ENCODE measurements around the gene WNT5A.

WNT5A gene

DNA sequence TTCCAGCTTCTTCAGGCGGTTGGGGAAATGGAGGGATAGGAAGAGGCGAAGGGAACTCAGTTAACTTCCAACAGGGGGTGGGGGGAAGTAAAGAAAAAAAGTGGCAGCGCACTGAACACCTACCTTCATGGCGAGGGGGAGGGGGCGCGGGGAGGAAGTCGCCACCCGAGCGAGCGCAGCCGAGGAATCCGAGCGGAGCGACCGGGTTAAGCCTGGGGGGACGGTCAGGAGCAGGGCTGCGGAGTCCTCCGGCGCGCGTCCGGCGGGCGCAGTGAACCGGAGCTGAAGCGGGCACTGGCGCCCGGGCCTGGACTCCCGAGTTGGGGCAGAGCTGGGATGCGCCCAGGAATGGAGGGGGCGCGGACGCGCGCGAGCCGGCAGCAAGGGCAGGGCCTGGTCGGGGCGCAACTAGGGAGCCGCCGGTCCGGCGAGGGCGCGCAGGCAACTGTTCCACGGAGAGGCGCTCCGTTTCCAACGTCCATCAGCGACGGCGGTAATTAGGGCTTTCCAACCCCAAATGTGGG, at the start of gene WNT5A:
Gene WNT5A, minus strand, starts transcription at position 450 of the 524 bp plus-strand sequence. Its CDS starts 321 bp downstream, at position 129.
- DNase-seq (ENCODE audit: low read depth in 2 of 2): no peak

DNA sequence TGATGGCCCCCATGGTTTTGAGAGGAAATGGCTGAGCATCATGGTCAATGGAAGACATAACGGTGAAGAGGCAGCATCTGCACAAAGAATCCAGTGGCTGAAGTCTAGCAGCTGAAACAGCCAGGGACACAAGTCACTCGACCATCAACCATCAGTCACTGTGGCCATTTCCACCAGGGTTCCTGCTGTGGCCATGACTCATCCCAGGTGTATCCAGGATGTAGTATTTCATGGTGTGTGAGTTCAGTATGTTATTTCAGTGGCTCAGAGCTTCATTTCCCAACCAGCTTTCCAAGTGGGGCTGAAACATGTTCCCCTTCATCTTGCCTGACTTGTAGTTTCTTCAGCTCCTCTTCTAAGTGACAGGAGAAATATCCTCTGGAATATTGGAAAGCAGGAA, 47.8 kb upstream of the WNT5A start:
- no peak for DNase-seq (ENCODE audit: low read depth in 2 of 2)

- DNase-seq (ENCODE audit: low read depth in 2 of 2): no peak
Measured at GRCh38 chr3:55532806-55533205, 45.7 kb upstream of the WNT5A start.

- DNase-seq (ENCODE audit: low read depth in 2 of 2): no peak
Measured at GRCh38 chr3:55531321-55531720, 44.2 kb upstream of the WNT5A start.

DNA sequence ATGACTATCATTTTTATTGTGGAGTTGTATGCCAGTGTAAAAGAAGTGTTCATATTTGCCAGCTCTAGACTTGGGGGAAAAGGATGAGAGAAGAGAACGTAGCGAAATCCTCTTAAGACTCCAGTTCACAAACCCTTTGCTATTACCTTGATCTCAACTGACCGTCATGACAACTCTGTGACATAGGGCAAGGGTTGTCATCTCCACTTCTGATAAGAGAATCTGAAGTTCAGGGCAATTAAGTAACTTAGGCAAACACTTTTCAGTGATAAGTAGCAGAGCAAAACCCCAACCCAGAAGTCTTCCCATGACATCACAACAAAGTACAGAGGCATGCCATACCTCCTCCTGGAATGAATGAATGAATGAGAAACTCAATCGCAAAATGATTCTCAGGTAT, 40.3 kb upstream of the WNT5A start:
- DNase-seq (ENCODE audit: low read depth in 2 of 2): no peak

DNA sequence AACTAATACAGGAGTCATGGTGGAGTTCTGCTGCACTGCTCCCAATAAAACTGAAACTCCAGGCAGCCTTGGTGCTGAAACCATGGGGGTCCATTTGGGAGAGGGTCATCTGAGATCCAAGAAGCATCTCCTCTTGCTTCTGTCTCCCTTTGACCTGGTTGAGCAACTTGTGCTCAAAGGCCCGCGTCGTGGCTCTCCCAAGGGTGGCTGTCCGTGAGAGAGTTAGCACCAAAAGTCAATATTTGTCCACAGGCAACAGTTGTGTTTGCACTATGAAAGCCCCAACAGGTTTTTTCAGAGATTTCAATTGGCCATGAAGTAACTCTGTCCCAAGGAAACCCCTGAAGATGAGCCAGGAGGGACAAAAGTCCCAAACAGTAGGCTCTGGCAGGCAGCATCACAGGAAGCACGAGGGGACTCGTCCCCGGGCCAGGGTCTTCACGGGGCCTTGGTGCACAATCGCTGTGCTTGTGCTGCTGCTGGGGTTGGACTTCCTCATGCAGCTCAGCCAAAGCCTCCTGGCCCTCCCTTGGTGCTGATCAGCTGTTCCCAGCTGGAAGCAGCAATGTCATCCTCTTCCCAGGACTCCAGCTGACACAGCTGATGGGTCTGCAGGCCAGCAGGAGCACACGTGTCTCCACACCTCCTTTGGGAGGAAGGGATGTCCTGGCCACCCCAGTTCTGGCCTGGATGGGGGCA, 39.4 kb upstream of the WNT5A start:
- no peak for DNase-seq (ENCODE audit: low read depth in 2 of 2)

DNA sequence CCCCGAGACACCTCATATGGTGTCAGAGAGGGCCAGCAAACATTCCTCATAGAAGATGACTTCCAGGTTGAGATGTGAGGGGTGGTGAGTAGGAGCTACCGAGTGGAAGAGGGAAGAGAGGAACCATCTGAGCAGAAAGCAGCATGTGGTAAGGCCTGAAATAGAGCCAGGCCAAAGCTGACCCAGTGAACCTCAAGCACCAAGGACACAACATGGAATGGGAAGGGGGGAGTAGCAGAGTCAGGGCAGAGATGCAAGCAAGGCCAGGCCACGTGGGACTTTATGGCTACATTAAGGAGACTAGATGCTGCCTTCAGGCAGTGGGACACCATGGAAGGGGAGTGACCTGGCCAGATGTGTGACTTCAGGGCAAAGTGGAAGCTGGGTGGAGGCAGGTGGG, 38.3 kb upstream of the WNT5A start:
- no peak for DNase-seq (ENCODE audit: low read depth in 2 of 2)

GRCh38 chr3:55524565-55525244, 37.6 kb upstream of the WNT5A start:
- DNase-seq (ENCODE audit: low read depth in 2 of 2): no peak

- no peak for DNase-seq (ENCODE audit: low read depth in 2 of 2)
Measured at GRCh38 chr3:55523471-55523870, 36.4 kb upstream of the WNT5A start.

- DNase-seq (ENCODE audit: low read depth in 2 of 2): no peak
Measured at GRCh38 chr3:55521738-55522421, 34.8 kb upstream of the WNT5A start.

DNA sequence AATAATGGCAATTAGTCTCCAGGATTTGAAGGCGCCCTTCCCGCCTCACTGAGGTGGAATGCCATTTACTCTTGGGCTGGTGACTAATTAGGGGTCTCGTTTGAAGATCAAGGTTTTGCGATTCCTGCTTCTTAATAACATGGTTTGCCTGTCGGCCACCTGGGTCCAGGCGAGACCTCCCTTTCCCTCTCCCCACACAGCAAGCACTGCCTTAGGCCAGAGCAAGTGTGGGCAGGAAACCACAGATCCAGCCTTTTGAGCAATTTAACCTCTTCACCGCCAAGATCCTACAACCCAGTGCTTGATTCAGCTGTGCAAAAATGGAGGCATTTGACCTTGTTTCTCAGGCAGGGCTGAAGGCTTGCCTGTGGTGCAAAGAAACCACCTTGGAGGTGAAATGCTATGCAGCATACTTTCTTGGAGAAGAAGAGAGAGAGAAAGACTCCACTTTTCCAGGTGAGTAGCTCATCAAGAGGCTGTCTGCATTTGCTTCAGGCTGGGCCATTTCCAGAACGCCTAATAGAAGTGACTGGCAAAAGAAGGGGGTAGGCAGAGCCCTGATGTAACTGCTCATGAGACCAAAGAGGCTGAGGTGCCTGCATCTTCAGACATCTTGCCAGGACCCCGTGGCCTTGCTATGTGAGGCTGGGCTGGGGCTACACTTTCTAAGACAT, 34.1 kb upstream of the WNT5A start:
- no peak for DNase-seq (ENCODE audit: low read depth in 2 of 2)

- DNase-seq (ENCODE audit: low read depth in 2 of 2): no peak
Measured at GRCh38 chr3:55519019-55519418, 31.9 kb upstream of the WNT5A start.

DNA sequence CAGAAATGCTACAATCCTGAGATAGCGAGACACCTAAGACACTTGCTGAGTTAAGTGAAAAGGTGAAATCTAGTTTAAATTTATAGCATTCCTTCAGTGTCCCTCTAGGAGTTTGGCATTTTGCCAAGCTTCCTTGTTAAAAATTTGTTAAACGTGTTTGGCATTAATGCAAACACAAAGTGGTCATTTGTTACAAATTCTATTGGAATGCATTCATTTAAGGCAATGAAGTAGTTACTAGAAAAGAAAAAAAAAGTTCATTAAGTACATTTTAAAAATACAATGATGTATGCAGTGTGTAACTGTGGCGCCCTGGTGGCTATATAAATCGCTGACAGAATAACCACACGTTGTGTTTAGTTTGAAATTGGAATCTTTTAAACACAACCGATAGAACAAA, 31.3 kb upstream of the WNT5A start:
- no peak for DNase-seq (ENCODE audit: low read depth in 2 of 2)

- DNase-seq (ENCODE audit: low read depth in 2 of 2): no peak
Measured at GRCh38 chr3:55516392-55517030, 29.4 kb upstream of the WNT5A start.

GRCh38 chr3:55515550-55516246, 28.6 kb upstream of the WNT5A start:
- no peak for DNase-seq (ENCODE audit: low read depth in 2 of 2)

DNA sequence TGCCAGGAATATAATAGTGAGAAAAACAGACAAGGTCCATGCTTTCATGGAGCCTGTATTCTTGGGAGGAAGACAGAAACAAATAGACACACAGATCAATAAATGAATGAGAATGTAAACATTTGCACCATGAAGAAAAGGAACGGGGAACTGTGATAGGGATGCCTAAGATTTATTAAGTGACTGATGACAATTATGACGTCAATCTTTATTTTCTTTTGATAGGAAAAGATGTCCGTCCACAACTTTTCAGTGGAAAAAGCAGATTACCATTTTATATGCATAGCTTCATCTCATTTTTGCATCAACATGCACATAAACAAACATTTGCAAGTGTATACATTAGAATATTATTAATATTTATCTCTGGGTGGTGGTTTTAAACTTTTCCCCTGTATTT, 27.9 kb upstream of the WNT5A start:
- no peak for DNase-seq (ENCODE audit: low read depth in 2 of 2)

DNA sequence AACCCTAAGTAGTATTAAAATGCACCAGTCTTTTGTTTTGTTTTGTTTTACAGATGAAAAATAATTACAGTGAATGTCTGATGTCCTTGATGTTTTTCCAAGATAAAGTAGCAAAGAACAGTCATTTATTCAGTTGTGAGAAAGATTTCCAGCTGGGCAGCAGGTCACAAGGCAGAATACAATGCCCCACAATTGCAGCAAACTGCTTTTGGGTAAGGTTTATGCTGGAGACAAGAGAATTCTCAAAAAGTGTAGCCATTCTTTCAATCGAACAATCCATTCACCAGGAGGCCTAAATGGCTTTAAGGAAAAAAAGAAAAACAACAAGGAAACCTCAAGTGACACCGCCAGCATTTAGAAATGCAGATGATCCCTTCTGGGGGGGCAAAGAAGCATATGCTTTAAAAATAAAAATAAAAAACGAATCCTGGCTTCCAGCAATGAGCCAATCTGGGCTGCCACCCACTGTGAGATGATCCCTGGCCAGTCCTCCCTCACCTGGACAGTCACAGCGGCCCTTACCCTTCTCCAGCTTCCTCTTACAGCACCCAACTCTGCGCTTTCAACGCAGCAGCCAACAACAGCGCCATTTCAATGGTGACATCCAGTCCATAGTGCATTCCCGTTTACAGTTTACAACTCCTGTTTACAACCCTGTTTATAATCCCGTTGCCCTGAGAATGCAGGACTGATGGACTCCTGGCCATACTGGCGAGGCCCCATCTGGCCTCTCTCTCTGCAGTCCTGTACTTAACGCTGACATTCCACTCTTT, 25.7 kb upstream of the WNT5A start:
- no peak for DNase-seq (ENCODE audit: low read depth in 2 of 2)

GRCh38 chr3:55511895-55512570, 24.9 kb upstream of the WNT5A start:
- no peak for DNase-seq (ENCODE audit: low read depth in 2 of 2)

GRCh38 chr3:55508335-55508734, 21.2 kb upstream of the WNT5A start:
- no peak for DNase-seq (ENCODE audit: low read depth in 2 of 2)

DNA sequence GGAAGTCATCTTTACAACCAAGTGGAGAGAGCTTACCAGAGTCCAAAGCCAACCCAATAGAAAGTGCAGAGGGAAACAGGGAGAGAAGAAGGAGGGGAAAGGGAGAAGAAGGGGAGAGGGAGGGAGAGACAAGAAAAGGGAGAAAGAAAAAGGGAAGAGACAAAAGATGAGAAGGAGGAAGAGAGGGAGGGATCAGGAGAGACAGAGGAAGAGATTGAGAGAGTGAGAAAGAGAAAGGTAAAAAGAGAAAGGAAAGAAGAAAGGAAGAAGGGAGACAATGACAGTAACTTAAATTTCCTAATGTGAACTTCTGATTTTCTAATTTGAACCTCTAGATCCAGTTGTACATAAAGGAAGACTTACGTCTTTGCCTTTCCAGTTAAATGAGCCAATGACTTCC, 20.7 kb upstream of the WNT5A start:
- no peak for DNase-seq (ENCODE audit: low read depth in 2 of 2)
